Raji (cell line): ENCODE measurements around the gene ADAMTS12.

ENCODE experiments used
- POLR2A ChIP-seq: IDR thresholded peaks from 2 replicates; pipeline ENCODE4 v1.6.1; 2011; ENCODE audit warnings: low read depth, low read length, control low read depth; ENCODE audit not compliant: insufficient read depth

Gene ADAMTS12

DNA sequence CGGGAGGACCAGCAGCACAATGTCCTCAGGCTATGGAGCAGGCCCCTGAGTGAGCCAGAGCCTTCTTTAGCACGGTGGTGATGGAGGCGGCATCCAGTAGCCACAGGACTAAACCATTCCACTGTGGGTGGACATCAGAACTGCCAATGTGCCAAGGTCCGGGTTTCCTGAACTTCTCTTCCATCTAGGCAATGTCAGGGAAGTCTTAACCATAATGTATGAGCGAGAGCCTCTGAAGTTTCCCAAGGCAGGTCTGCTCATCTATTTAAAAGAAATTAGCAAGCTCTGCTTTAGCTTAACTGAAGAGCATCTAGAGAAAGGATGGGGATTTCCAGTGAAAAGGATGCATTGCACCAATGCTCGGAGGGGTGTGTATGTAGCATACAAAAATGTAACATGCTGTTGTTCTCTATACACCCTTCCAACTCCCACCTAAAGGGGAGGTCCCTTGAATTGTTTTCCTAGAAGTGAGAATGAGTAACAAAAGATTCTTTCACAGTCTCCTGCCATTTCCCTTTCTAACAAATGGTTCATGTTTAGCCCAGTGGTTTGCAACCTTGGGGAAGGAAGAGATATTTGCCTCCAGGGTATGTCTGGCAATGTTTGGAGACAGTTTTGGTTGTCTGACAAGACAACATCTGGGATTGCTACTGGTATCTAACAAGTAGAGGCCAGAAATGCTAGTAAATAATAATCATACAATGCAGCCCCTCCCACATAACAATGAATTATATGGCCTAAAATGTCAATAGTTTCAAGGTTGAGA is 38.3 kb upstream of the ADAMTS12 start:
- TF ChIP-seq POLR2A: no peak

DNA sequence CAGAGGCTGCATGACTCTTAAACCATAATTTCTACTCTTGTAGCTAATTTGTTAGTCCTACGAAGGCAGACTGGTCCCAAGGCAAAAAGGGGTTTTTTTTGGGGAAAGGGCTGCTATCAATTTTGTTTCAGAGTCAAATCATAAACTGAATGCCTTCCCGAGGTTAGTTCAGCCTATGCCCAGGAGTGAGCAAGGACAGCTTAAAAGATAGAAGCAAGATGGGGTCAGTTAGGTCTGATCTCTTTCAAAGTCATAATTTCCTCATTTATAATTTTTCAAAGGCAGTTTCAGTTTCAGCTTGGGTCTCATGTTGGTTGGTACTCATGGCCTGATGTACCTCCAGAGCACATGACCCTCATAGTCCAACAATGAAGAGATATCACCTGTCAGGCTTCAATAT is 36.5 kb upstream of the ADAMTS12 start:
- no peak for TF ChIP-seq POLR2A

DNA sequence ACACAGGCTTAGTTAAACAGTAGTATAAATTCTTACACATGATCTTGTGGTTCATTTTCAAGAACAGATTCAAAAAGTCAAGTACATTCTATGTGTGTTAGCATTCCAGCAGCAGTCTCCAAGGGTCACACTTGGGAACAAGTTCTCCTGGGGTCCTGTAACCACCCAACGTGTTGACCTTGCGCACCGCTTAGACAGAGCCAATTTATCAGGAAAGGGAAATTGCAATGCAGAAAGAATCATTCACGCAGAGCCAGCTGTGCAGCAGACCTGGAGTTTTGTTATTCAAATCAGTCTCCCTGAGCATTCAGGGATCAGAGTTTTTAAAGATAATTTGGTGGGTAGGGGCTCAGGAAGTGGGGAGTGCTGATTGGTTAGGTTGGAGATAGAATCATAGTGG is 35.9 kb upstream of the ADAMTS12 start:
- TF ChIP-seq POLR2A: no peak

DNA sequence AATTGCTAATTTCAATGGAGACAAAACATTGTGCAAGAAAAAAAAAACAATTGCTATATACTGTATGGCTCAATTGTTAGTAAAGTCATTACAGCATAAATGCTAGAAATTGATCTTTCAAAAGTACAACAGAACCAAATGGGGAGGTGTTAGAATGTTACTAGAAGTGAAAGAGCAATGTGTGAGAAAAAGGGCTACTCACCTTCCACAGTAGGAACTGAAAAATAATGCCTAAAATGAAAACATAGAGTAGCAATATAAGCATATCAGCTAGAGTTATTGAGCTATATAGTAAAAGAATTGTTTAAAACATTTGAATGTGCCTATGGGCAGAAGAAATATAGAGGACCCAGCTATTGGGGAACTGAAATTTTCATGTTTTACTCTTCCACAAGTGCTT is 33.5 kb upstream of the ADAMTS12 start:
- TF ChIP-seq POLR2A: no peak

DNA sequence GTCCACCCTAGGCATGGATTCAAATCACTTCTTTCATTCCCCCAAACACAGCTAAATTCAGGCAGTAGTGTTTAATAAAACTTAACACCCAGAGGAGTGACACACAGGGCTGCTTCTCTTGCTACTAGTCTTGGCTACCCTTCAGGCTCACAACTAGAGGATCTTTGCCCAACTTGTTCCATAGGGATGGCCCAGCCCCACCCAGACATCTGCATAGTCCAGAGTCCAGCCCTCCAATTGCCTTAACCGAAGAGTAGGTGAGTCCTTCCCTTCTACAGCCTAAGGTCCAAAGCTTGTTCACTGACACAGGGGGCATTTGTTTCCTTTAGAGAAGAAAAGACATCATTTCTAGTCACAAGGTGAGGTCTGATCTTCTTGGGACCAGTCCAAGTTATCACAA is 29.2 kb upstream of the ADAMTS12 start:
- TF ChIP-seq POLR2A: no peak

DNA sequence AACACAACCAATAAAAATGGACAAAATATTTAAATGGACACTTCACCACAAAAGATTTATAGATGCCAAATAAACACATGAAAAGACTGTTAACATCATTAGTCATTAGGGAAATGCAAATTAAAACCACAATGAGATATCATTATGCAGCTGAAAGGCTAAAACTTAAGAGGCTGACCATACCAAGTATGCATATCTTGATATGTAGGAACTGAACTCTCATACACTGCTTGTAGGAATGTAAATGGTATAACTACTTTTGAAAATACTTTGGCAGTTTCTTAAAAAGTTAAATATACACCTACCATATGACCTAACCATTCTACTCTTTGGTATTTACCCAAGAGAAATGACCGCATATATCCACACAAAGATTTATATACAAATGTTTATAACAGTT is 13.6 kb upstream of the ADAMTS12 start:
- TF ChIP-seq POLR2A: no peak

DNA sequence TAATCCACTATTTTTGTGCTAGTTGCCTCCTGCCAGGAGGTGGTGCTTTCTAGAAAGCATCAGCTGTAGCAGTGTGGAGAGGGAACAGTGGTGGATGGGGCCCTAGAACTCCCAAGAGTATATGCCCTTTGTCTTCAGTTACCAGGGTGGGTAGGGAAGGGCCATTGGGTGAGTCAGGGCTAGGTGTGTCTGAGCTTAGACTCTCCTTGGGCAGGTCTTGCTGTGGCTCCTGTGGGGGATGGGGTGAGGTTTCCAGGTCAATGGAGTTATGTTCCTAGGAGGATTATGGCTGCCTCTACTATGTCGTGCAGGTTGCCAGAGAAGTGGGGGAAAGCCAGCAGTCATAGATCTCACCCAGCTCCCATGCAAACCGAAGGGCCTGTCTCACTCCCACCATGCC is 11.3 kb upstream of the ADAMTS12 start:
- no peak for TF ChIP-seq POLR2A

DNA sequence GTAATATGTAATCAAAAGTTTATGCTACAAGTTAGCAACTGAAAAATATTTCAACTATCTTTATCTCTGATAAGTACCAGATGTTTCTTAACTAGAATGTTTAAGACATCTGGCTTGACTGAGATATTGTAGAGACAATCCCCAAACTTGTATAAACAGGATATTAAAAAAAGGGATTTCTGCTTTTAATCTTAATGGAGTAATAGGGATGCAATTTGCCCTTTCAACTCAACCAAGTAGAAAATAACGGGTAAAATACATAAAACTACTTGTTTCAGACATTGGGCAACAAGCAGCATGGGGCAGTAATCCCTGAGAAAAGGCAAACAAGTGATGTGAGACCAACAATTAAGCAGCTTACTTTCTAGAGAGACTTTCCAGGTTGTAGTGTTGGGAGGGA is 9.4 kb upstream of the ADAMTS12 start:
- no peak for TF ChIP-seq POLR2A

DNA sequence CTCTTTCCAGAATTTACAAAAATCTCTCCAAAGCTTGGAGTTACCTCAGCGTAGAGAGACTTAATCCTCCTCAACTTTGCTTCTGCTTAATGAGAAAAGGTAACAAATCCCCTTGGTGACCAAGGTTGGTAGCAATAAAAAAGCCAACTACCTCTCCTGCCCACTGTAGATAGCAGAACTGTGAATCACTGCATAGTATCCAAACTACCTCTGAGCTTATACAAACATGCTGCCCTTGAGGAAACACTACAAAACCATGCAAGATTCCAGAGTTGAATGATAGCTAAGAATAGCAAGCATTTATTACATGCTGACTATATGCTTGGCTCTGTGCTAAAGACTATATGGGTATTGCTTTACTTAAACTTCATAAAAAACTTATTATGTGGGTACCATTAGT is 2.8 kb upstream of the ADAMTS12 start:
- no peak for TF ChIP-seq POLR2A

DNA sequence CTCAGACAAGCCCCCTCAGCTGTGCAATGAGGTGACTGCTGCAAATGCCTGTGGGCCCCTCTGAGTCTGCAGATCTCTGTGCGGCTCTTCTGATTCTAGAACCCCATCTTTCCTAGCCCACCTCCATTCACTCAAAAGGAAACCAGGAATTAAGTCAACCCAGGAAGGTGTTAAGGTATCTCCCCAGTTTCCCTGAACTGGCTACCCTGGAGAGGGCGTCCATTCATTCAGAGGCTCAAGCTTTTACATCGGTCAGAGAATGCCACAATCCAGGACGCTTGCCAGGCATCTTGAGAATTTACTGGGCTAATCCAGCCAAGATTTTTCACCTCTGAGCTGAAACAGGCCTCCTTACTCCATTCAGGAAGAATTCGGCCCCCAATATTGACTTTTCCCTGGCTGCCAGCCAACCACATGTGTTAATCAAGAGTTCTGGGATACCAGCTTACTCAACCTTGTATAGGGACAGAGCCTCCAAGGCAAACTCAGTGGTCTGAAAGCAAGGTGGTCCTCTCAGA is 889 bp upstream of the ADAMTS12 start:
- no peak for TF ChIP-seq POLR2A

DNA sequence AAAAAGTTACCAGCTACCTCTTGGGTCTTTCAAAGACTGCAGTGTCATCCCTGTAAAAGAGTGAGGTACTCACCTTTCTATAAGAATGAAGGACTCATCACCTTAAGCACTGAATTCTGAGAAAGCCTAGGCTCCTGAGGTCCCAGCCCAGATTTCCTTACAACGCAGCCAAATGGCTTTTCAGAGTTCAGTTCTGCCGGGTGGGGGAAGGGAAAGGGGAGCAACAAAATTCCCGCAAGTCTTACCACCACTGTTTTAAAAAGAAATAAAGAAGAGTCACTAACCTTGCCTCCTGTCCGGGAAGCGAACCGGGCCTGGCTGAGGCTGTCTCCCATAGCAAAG is 373 bp downstream of the ADAMTS12 start:
- TF ChIP-seq POLR2A: no peak

DNA sequence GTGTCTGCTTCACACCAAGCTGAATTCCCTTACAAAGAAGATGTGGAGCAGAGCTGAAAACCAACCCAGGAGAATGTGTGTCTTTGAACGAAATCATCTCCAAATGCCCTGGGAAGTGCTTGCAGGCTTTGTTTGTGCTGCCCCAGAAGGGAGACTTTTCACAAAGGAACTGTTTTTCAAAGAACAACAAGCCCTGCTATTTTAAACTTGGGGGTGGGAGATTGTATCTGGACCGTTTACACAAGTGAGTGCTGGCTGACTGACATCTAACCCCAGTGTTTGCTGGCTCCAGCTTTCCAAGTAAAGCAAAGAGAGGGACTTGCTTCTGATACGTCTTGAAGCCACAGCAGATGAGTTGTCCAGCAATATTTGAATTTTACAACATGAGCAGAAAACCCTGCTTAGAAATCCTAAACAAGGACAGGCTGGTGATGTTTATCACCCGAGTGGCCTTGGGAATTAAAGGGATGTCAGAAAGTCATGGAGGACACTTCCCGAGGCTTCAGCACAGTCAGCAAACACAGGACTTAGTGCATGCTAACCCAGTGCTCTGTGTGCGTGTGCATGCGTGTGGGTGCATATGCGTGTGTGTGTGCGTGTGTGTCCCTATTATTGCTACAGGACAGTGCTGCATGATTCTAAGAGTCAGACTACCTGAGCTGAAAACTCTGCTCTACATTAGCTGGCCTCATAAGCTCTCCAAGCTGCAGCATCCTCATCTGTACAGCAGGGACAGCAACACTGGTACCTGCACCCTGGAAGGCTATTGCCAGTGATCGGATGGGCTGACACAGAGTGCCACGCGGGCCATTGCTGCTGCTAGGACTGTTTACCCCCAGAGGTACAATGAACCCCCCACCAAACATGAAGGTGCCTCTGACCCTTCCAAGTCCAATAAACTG is 1.4 kb downstream of the ADAMTS12 start:
- no peak for TF ChIP-seq POLR2A

DNA sequence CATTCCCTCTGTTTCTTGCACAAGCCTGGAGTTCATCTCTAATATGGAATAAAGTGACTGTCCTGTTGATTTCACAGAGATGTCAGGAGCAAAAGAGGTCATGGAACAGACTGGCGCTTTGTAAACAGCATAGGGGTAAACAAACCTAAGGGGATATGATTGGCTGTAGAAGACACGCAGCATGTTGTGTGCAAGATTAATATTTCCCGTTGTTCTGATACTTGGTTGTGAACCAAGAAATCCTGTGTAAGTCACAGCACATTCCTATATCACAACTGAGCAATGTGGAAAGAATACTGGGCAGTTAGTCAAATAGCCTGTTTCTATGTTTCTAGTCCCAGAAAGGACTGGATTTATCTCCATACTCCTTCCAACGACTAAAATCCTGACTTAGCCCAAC is 3.2 kb downstream of the ADAMTS12 start:
- no peak for TF ChIP-seq POLR2A

DNA sequence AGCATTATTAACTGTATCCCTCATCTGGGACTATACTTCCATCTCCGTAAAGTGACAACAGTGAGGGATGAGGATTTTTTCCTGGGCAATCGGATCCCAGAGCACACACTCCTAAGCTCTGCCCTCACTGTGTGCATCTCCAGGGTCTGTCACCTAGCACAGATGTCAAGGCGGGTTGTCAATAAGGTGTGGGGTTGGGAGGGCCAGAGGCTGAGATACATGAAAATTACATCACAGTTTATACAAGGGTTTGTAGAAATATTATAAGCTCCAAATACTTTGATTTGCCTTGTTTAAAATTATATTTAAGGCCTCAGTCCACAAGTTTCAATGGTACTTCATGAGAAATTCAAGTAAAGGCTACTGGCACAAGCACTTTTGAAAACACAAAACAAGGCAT is 4.5 kb downstream of the ADAMTS12 start:
- TF ChIP-seq POLR2A: no peak

DNA sequence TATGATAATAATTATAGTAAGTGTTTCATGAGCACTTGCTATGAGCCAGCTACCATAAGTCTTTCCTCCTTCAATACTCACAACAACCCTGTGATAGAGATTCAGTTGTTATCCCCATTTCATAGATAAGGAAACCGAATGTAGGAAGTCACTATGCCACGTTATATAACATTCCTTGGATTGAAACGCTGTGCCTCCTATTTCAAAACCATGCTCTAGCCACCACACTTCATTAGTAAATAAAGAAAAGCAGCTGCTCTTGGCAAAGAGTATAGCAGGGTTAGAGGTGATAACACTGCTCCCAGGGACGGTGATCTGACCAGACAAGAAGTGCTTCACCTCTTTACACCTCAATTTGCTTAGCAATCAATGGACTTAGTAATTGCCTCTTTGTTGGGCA is 5.5 kb downstream of the ADAMTS12 start:
- no peak for TF ChIP-seq POLR2A

DNA sequence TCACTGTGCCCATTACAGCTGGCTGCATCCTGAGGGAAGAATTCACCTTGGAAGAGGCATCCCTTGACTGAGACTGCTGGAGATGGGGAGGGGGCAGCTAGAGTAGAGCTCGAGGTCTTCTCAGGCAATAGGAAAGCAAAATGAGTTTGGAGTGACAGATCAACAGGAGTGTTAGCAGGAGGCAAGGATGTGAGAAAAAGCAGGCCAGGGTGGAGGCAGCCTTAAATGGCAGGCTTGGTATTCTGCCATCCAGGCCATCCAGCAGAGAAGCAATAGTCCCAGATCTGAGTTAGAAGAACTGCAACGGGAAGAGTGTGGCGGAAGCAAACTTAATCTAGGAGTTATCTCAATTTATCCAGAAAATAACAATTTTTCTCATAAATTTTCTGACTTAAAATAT is 6.1 kb downstream of the ADAMTS12 start:
- no peak for TF ChIP-seq POLR2A
